LHCN-M2 (cell line): ENCODE data around the gene STAT5A. TPM values are rescaled to one million over a fixed set of nuclear protein-coding genes. Genes with fewer than 3 reads are reported as not detected.

Source experiments
- DNase-seq: peaks from one replicate; pipeline ENCODE4 v3.0.0-alpha.2; 2012; ENCODE audit warnings: low read depth
- total RNA-seq: library from RNA; depleted of rRNA; stranded (reverse); fragments of >200 nt; gene quantifications from 2 replicates; pipeline ENCODE4 v1.2.3, GENCODE V29; 2014

Gene STAT5A
- total RNA-seq, 1 experiment from 2014 or later = 5.2 TPM

- DNase-seq = peak; percentile 85
These were observed 21.2 kb upstream of the STAT5A start for GRCh38 chr17:42266918-42267766.

GRCh38 chr17:42268236-42268635 is 20.1 kb upstream of the STAT5A start:
- DNase-seq = no peak

GRCh38 chr17:42270170-42270535 is 18.1 kb upstream of the STAT5A start:
- DNase-seq = no peak

GRCh38 chr17:42270596-42270995 is 17.7 kb upstream of the STAT5A start:
- no peak for DNase-seq

GRCh38 chr17:42271006-42271778 is 17.1 kb upstream of the STAT5A start:
- DNase-seq = no peak

- DNase-seq = no peak
These were observed 16.6 kb upstream of the STAT5A start for GRCh38 chr17:42271779-42272035.

- no peak for DNase-seq
These were observed 16.0 kb upstream of the STAT5A start for GRCh38 chr17:42272162-42272907.

- DNase-seq = no peak
These were observed 14.6 kb upstream of the STAT5A start for GRCh38 chr17:42273474-42274252.

GRCh38 chr17:42274253-42274542 is 14.1 kb upstream of the STAT5A start:
- DNase-seq = no peak

GRCh38 chr17:42274812-42275526 is 13.3 kb upstream of the STAT5A start:
- DNase-seq = no peak

GRCh38 chr17:42275527-42276358 is 12.6 kb upstream of the STAT5A start:
- DNase-seq = no peak

GRCh38 chr17:42276359-42276608 is 12.0 kb upstream of the STAT5A start, which contains the start of gene STAT5B:
Gene STAT5B (minus strand): TSS chr17:42276391. CDS start chr17:42232127, 44,264 bp downstream.
- DNase-seq = peak; percentile 51

GRCh38 chr17:42276609-42277341 is 11.5 kb upstream of the STAT5A start:
- DNase-seq = peak; percentile 58

- DNase-seq = no peak
These were observed 11.0 kb upstream of the STAT5A start for GRCh38 chr17:42277342-42277712.

GRCh38 chr17:42279776-42280630 is 8.3 kb upstream of the STAT5A start:
- DNase-seq = no peak

- DNase-seq = no peak
These were observed 6.7 kb upstream of the STAT5A start for GRCh38 chr17:42281571-42282096.

GRCh38 chr17:42282478-42283080 is 5.7 kb upstream of the STAT5A start:
- DNase-seq = no peak
